ENCODE results near the gene PRR5L.

DNA sequence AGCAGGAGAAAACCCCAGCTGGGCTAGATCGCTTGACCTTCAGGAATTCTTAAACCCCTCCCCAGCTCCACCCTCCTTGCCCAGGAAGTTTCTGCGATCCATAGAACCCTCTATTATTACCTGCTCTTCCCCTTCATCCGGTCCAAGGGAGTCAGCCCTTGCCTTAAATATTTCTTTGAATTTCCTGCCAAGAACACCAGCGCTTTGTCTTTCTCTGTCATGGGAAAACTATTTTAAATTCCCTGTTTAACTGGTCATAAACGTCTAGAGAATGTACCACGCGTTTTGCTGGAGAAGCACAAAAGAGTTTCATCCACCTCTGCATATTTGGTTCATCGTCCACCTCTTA lies 214.5 kb downstream of the PRR5L start:
- TF ChIP-seq POLR2A (IDR thresholded peaks at IDR 0.05) (no peak), CTCF (IDR thresholded peaks at IDR 0.05) (no peak)

Measured in sigmoid colon (tissue), 3 donors.